ENCODE measurements around the gene CUL4A.

DNA sequence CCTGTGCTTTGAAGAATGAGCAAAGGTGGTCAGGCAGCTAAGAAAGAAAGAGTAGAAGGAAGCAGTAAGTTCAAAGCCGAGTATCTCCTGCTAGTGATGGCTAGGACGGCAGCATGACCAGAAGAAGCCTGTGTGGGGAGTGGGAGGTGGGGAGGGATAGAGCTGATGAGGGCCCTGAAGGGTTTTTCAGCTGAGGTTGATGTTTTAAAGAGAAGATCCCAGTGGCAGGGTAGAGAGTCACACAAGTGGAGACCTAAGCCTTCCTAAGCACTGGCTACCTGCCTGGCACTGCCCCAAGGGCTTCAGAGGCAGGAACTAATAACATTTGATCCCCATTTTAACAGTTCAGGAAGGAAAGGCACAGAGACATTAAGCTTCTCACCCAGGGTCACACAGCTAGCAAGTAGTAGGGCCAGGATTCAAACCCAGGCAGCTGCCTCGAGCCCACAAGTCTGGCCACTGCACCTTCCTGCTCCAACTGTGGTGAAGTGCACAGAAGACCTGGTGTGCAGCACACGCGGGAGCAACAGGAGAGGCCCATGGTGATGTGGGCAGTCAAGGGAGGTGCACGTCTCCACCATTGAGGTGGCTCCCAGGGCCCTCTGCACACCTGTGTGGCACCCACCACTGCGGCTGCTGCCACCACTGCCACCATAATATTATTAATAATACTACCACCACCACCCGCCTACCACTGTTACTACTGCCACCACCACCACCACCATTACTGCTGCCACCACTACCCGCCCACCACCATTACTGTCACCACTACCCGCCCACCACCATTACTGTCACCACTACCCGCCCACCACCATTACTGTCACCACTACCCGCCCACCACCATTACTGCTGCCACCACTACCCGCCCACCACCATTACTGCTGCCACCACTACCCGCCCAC, 22.1 kb downstream of the CUL4A start:
- TF ChIP-seq POLR2A (IDR thresholded peaks at IDR 0.05; ENCODE audit: low read length) (no peak), GATA1 (IDR thresholded peaks at IDR 0.05; ENCODE audit: low read depth, low read length) (no peak)

Measured in erythroblast (primary cell).